ENCODE results near the gene MACROD2.

GRCh38 chr20:15951658-15952057 lies 1956.3 kb downstream of the MACROD2 start:
- no peak for TF ChIP-seq NFE2L2 (IDR thresholded peaks at IDR 0.05; ENCODE audit: low read depth, low read length)
- no peak for TF ChIP-seq POLR2A (IDR thresholded peaks at IDR 0.05; ENCODE audit: low read depth, low read length)
- TF ChIP-seq USF2 (IDR thresholded peaks at IDR 0.05; ENCODE audit: low read depth, low read length): no peak
- no peak for TF ChIP-seq CTCF (conservative IDR thresholded peaks at IDR 0.05; ENCODE audit: low read depth, low read length)
- TF ChIP-seq RCOR1 (IDR thresholded peaks at IDR 0.05; ENCODE audit: insufficient replicate concordance, low read length): no peak
- no peak for TF ChIP-seq CEBPB (IDR thresholded peaks at IDR 0.05; ENCODE audit: low read depth, low read length)
- TF ChIP-seq BHLHE40 (IDR thresholded peaks at IDR 0.05; ENCODE audit: low read depth, low read length): no peak
- no peak for TF ChIP-seq RFX5 (IDR thresholded peaks at IDR 0.05; ENCODE audit: low read depth, low read length)
- no peak for TF ChIP-seq RAD21 (IDR thresholded peaks at IDR 0.05; ENCODE audit: low read length)
- no peak for TF ChIP-seq MXI1 (IDR thresholded peaks at IDR 0.05; ENCODE audit: borderline replicate concordance, low read depth, low read length)
- no peak for TF ChIP-seq MAFK (IDR thresholded peaks at IDR 0.05; ENCODE audit: low read depth, low read length)
- TF ChIP-seq SMC3 (IDR thresholded peaks at IDR 0.05; ENCODE audit: low read depth, low read length): no peak
- TF ChIP-seq MAZ (IDR thresholded peaks at IDR 0.05; ENCODE audit: borderline replicate concordance, low read depth, low read length): no peak

Data from IMR-90 (cell line).